Astrocyte (in vitro differentiated cells and primary cell): ENCODE measurements around the gene PGPEP1.

Experiments
- CTCF ChIP-seq: IDR thresholded peaks from 2 replicates; pipeline ENCODE4 v1.5.1; 2011; ENCODE audit warnings: low read depth, mild to moderate bottlenecking, inconsistent platforms, low read length, moderate library complexity; ENCODE audit not compliant: insufficient read depth
- EZH2 ChIP-seq: IDR thresholded peaks from 2 replicates; pipeline ENCODE4 v1.6.1; 2012; ENCODE audit warnings: mild to moderate bottlenecking, low read length, inconsistent platforms; ENCODE audit not compliant: insufficient read depth

DNA sequence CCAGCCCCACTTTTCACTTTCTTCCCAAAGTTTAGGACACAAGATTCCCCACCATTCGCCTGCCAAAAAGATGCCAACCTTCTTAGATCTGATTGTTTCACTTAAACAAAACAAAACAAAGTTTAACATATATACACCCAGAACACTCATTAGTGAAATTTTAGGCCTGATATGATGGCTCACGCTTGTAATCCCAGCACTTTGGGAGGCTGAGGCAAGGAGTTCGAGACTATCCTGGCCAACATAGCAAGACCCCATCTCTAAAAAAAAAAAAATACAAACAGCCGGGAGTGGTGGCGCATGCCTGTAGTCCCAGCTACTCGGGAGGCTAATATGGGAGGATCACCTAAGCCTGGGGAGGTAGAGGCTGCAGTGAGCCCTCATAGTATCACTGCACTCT lies 4.9 kb downstream of the PGPEP1 start:
- TF ChIP-seq CTCF (no peak), EZH2 (no peak)
